ENCODE measurements around the gene HORMAD1.

DNA sequence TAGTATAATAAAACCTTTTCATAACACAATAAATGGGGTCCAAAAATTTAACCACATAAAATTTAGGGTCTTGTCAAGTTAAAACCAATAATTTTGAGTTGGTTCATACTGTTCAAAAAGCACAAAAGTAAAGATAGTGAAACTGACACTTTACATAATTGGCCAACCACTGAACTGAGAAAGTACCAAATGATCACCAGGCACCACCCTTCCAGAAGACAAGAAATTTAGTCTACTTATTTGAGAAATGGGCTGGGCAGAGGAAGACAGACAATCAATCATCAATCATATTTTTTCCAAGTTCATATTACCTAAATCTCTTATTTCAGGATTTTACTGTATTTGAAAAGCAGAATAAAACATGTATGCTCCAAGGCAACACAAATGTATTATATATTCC lies 17.3 kb downstream of the HORMAD1 start:
- TF ChIP-seq L3MBTL2 (conservative IDR thresholded peaks at IDR 0.05) (no peak), ELF4 (IDR thresholded peaks at IDR 0.05) (no peak), NFRKB (IDR thresholded peaks at IDR 0.05) (no peak), BHLHE40 (IDR thresholded peaks at IDR 0.05; ENCODE audit: borderline replicate concordance) (no peak), FOXM1 (IDR thresholded peaks at IDR 0.05; ENCODE audit: borderline replicate concordance) (no peak)
